Caco-2 (cell line): ENCODE results near the gene CYGB. TPM values are rescaled to one million over a fixed set of nuclear protein-coding genes. Genes with fewer than 3 reads are reported as not detected.
"Not testable (repeated sequence)": the region's sequence is repeated elsewhere in the genome, so short reads cannot be mapped to it uniquely, and the experiment has no call there.

ENCODE experiments used
- BruUV-seq: library from RNA; stranded (reverse); fragments of 400-500 nt; replicated peaks from 2 replicates; lab custom pipeline; 2021; lab: Mats Ljungman, UMichigan
- CTCF ChIA-PET: fragments of 300-600 bp; sonication (Branson Sonifier 250); formaldehyde crosslinking; loops from one replicate; lab custom pipeline; 2022; ENCODE audit warnings: antibody characterized with exemption; lab: Charles Lee
- POLR2A ChIA-PET: fragments of 300-600 bp; sonication (Branson Sonifier 250); formaldehyde crosslinking; loops from one replicate; lab custom pipeline; 2022; ENCODE audit warnings: antibody characterized with exemption; lab: Charles Lee
- DNase-seq, 2 experiments: peaks; one replicate each; pipeline versions ENCODE4 v3.0.0 to v3.0.0-alpha.2; 2020 to 2022
- H3K27me3 ChIP-seq: replicated peaks from 2 replicates; pipeline ENCODE4 v1.6.0; 2011; ENCODE audit warnings: low read length; ENCODE audit not compliant: control insufficient read depth, insufficient read depth
- H3K36me3 ChIP-seq: 2 replicates; pipeline ENCODE4 v1.5.1; 2011; ENCODE audit warnings: low read length; ENCODE audit not compliant: control insufficient read depth, insufficient read depth
- H3K4me1 ChIP-seq: fragments of 250-450 bp; sonication (Bioruptor Pico); 2 replicates; pipeline ENCODE4 v1.5.1; 2020; ENCODE audit warnings: mild to moderate bottlenecking
- H3K4me3 ChIP-seq: 2 replicates; pipeline ENCODE4 v1.5.1; 2011; ENCODE audit warnings: low read depth, mild to moderate bottlenecking, control low read depth, low read length
- H3K9me3 ChIP-seq: fragments of 250-450 bp; sonication (Bioruptor Pico); 2 replicates; pipeline ENCODE4 v1.5.1; 2020; ENCODE audit warnings: mild to moderate bottlenecking, moderate library complexity
- H3K27ac Mint-ChIP-seq: one replicate; pipeline ENCODE4 v1.8.0; 2022; ENCODE audit warnings: mixed read lengths; ENCODE audit not compliant: unreplicated experiment
- H3K27me3 Mint-ChIP-seq: one replicate; pipeline ENCODE4 v1.8.0; 2022; ENCODE audit warnings: mixed read lengths; ENCODE audit not compliant: insufficient read depth, unreplicated experiment
- H3K36me3 Mint-ChIP-seq: one replicate; pipeline ENCODE4 v1.8.0; 2022; ENCODE audit warnings: mild to moderate bottlenecking, mixed read lengths; ENCODE audit not compliant: insufficient read depth, unreplicated experiment
- H3K4me1 Mint-ChIP-seq: one replicate; pipeline ENCODE4 v1.8.0; 2022; ENCODE audit warnings: low read depth, mixed read lengths; ENCODE audit not compliant: unreplicated experiment
- H3K4me3 Mint-ChIP-seq: one replicate; pipeline ENCODE4 v1.8.0; 2022; ENCODE audit warnings: mild to moderate bottlenecking, moderate library complexity, mixed read lengths; ENCODE audit not compliant: unreplicated experiment
- H3K9me3 Mint-ChIP-seq: one replicate; pipeline ENCODE4 v1.8.0; 2022; ENCODE audit warnings: mixed read lengths; ENCODE audit not compliant: unreplicated experiment
- CTCF ChIP-seq, 2 experiments: fragments of 200-600 bp in 1 of 2; IDR thresholded peaks; 1 replicate in 1 of 2; 2 replicates in 1 of 2; pipeline versions ENCODE4 v1.5.1 to v1.8.0; 2011 to 2022; ENCODE audit warnings: antibody characterized with exemption in 1 of 2, control low read depth in 1 of 2, inconsistent platforms in 1 of 2, low read depth in 1 of 2, low read length in 1 of 2, mild to moderate bottlenecking in 1 of 2, moderate library complexity in 1 of 2; ENCODE audit not compliant: insufficient read depth in 1 of 2, severe bottlenecking in 1 of 2, unreplicated experiment in 1 of 2
- intact Hi-C: fragments of 100-400 bp; cut with micrococcal nuclease; formaldehyde crosslinking; loops from one replicate; pipeline ENCODE4 v1.10.0; 2022; ENCODE audit not compliant: unreplicated experiment
- total RNA-seq: library from RNA; stranded (reverse); gene quantifications from 2 replicates; pipeline ENCODE4 v1.2.3, GENCODE V29; 2022

Gene CYGB
- total RNA-seq, 1 experiment from 2014 or later, result 0.32 TPM

GRCh38 chr17:76524598-76525512, 12.7 kb downstream of the CYGB start:
- H3K4me1 Mint-ChIP-seq, result no peaks in the 10 kb centered on the region
- intact Hi-C loops, result no loop called here
- peak overlapping the region; percentile 20 for H3K27ac Mint-ChIP-seq
- Histone ChIP-seq H3K27me3 (no peaks in the 10 kb centered on the region), H3K9me3 (no peaks in the 10 kb centered on the region), H3K36me3 (no peaks in the 10 kb centered on the region), H3K4me3 (no peak overlapping the region), H3K4me1 (peaks cover 11% of the 10 kb centered on the region)
- no TSS peak for BruUV-seq
- CTCF ChIA-PET, result interaction anchor here (0.9 to 2.1 kb wide), 3 partner anchors 16 to 156 kb away, joined by 3 to 8 read pairs (median 3); no protein-coding TSS in a partner anchor
- no peaks in the 10 kb centered on the region for H3K36me3 Mint-ChIP-seq
- POLR2A ChIA-PET, result no interaction called here
- no peak for DNase-seq
- H3K4me3 Mint-ChIP-seq, result no peak overlapping the region
- no peaks in the 10 kb centered on the region for H3K9me3 Mint-ChIP-seq
- H3K27me3 Mint-ChIP-seq, result no peaks in the 10 kb centered on the region
- TF ChIP-seq CTCF (IDR thresholded peaks at IDR 0.05; ENCODE audit: insufficient read depth in 1 of 2, low read depth in 1 of 2, low read length in 1 of 2, severe bottlenecking in 1 of 2, unreplicated experiment in 1 of 2), result no peak

GRCh38 chr17:76523084-76524037, 14.1 kb downstream of the CYGB start:
- Histone ChIP-seq H3K36me3 (no peaks in the 10 kb centered on the region), H3K4me1 (peaks cover 4% of the 10 kb centered on the region; the same call in 1 of the 2 replicates), H3K4me3 (no peak overlapping the region), H3K9me3 (no peaks in the 10 kb centered on the region), H3K27me3 (no peaks in the 10 kb centered on the region)
- ChIA-PET CTCF (interaction anchor here (0.6 to 2.1 kb wide), 10 partner anchors 12 to 332 kb away, joined by 3 to 8 read pairs (median 4); partner anchors contain the start of gene ST6GALNAC2), POLR2A (interaction anchor here (1.5 kb wide), 1 partner anchor 34 kb away, joined by 3 read pairs; no protein-coding TSS in a partner anchor)
- Mint-ChIP-seq H3K4me3 (no peak overlapping the region), H3K9me3 (no peaks in the 10 kb centered on the region), H3K27me3 (no peaks in the 10 kb centered on the region), H3K27ac (no peak overlapping the region), H3K36me3 (no peaks in the 10 kb centered on the region), H3K4me1 (no peaks in the 10 kb centered on the region)
- no TSS peak for BruUV-seq
- peak; percentile 94 to 98 for TF ChIP-seq CTCF (IDR thresholded peaks at IDR 0.05; ENCODE audit: insufficient read depth in 1 of 2, low read depth in 1 of 2, low read length in 1 of 2, severe bottlenecking in 1 of 2, unreplicated experiment in 1 of 2)
- intact Hi-C loops, result loop anchor here (1.0 kb wide), 1 partner anchor 24 kb away; no protein-coding TSS in a partner anchor
- peak in 1 of 2 experiments; percentile 85 for DNase-seq

- BruUV-seq, H3K4me3 ChIP-seq, POLR2A ChIA-PET, H3K27me3 ChIP-seq, H3K27me3 Mint-ChIP-seq, H3K4me3 Mint-ChIP-seq, H3K36me3 ChIP-seq, H3K4me1 ChIP-seq, DNase-seq, intact Hi-C loops, H3K9me3 ChIP-seq, H3K27ac Mint-ChIP-seq, H3K4me1 Mint-ChIP-seq, H3K9me3 Mint-ChIP-seq, H3K36me3 Mint-ChIP-seq: not testable (repeated sequence)
- CTCF ChIA-PET, result interaction anchor here (0.8 kb wide), 1 partner anchor 24 kb away, joined by 3 read pairs; no protein-coding TSS in a partner anchor
Observed at GRCh38 chr17:76521683-76522082, 15.8 kb downstream of the CYGB start.
